NCI-H1092 (cell line): ENCODE measurements around the gene CORIN.
"Not testable (repeated sequence)": the region's sequence is repeated elsewhere in the genome, so short reads cannot be mapped to it uniquely, and the experiment has no call there.

Experiments
- DNase-seq: peaks from one replicate; lab custom pipeline; 2025; lab: John Stamatoyannopoulos, UW

Gene CORIN

DNA sequence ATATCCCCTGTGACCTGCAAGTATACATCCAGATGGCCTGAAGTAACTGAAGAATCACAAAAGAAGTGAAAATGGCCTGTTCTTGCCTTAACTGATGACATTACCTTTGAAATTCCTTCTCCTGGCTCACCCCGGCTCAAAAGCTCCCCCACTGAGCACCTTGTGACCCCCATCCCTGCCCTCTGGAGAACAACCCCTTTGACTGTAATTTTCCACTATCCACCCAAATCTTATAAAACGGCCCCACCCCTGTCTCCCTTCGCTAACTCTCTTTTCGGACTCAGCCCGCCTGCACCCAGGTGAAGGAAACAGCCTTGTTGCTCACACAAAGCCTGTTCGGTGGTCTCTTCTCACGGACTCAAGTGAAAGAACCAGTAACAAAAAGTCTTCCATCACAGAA lies 69.9 kb downstream of the CORIN start:
- not testable (repeated sequence) for DNase-seq

DNA sequence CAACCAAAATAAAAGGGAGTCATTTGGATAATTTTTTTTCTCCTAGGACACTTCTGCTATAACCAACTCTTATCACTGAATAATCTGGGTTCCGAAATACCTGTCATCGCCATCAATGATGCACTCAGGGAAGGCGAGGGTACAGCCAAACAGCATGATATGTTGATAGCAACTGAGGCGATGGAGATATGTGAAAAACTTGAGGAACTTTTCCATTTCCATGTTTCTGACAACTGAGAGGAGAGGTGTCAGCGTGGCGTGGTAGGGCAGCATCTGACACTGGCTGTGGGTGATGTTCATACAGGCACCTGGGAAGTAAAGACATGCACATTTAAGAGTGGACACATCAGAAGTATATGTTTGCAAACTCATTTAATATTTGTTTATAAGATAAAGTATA lies 74.6 kb downstream of the CORIN start:
- DNase-seq = no peak

DNA sequence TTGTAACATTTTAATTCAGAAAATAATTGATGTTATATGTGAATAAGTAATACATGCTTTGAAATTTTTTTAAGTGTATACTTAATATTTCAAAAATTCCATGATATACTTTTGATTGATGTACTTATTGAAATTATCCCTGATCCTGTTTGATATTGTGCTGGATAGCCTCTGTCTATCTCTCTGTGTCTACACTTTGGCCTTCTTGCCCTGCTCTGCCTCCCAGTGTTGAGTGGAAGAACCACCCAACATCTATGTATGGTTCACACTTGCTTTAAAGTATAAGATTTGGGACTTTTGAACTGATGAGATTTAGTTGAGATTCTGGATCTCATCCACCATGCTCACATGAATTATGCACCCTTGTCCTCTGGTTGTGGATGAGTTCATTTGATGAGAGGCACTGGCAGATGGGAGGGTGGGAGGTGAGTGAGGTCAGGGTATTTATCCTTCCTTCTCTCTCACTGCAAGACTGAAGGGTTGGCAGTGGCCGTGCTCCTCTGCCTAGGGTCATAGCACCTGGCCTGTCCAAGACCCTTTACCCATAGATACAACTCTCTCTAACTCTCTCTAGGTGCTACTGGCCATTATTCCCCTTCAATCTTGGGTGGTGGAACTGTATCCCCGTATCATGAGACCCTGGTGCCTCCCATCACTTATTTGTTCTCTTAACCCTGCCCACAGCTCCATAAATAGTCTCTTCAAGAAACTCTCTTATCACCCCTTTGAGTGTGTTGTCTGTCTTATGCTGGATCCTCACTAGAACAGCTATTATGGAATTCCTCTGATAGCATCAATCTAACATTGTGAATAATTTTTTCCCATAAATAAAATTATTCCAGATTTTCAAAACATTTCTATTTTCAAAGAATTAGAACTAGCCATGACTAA lies 75.2 kb downstream of the CORIN start:
- DNase-seq = no peak

DNA sequence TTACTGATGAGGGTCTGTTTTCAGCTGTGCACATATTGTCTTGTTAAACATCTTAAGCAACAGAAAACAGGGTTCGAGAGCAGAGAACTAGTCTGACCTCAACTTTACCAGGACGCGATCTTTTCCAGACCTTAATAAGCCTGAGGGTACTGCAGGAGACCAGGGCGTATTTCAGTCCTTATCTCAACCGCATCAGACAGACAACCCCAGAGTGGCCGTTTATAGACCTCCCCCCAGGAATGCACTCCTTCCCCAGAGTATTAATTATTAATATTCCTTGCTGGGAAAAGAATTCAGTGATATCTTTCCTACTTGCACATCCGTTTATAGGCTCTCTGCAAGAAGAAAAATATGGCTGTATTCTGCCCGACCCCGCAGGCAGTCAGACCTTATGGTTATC lies 84.6 kb downstream of the CORIN start:
- not testable (repeated sequence) for DNase-seq

DNA sequence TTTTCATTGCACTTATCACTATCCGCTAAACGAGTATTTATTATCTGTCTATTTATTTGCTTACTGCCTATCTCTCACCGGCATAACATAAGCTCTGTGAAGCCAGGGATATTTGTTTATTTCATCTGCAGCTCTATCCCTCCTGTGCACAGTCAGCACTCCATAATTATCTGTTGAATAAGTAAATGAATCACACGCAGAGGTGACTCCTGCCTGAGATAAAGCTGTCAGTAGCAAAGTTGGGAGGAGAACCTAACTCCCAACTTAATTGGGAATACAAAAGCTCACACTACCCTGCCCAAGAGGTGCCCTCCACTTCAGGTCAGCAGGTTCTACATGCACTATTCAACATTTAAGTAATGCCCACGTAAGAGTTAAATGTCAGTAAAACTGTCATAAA lies 85.7 kb downstream of the CORIN start:
- DNase-seq = no peak

DNA sequence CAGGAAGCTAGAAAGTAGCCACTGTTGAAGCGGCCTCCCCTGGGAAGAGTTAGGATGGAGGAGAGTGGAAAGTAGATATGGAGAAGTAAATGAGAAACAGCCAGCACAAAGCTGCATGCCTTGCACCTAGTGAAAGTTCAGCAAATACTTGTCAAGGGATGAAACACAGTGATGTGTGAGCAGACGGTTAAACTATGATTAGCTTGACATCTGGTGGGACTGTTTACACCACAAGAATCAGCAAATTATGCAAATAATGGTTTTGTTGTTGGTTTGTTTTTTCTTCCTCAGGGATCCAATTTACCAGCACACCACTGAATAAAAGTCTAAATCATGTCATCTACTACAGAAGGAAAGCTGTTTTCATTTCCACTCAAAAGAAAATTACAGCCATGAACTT lies 87.1 kb downstream of the CORIN start:
- DNase-seq = no peak

DNA sequence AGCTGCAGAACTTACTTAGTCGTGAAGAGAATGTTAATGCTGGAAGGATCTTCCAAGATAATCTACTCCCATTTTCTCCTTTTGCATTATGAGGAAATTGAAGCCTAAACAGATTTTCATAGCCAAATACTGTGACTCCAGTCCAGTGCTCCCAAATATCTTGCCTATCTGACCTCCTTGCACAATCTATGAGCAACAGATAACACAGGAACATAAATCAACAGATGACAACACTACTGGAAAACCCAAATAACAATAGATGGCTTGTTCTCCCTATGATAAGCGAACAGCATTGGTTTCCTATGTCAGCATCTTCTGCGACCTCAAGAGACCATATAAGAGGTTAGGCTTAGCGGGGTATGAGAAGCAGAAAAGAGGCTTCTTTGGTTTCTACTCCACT lies 88.0 kb downstream of the CORIN start:
- DNase-seq = no peak

DNA sequence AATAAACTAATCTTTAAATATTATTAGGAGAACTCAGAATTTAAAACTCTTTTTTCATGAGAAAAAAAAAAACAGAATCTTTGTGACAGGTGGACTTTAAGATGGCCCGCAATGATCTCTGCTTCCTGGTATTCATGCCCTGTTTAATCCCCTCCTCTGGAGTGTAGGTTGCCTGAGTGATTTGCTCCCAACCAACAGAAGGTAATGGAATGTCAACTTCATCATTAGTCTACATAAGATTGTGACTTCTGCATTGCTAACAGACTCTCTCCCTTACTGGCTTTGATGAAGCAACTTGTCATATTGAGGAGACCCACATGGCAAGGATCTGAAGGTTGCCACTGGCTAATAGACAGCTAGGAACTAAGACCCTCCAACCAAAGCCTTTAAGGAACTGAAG lies 88.8 kb downstream of the CORIN start:
- no peak for DNase-seq

DNA sequence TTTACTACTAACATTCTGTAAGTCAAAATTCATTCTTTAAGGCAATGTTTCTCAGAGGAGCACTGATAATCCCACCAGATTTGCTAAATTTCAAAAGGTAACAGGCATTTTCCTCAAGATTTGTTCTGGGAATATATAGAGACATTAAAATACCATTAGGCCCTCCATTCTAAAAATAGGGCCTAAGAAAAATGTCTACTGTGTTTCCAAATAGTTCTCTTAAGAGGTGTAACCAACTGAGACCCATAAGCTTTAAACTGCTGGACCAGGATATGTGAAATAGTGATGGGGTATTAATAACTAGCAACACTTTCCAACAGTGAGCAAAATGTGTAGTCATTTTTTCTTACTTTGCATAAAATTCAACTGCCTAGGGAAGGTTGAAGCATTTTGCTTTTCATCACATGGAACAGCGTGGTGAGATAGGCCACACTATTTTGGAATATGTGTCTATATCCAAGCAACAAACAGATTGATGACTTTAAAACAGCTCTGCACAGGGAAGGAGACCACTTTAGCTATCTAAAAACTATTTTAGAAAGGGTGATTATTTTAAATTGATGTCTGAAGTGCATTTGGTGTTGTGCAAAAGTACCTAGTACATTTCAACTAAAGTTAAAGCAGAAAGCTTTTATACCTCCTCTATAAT lies 89.9 kb downstream of the CORIN start:
- DNase-seq = no peak

DNA sequence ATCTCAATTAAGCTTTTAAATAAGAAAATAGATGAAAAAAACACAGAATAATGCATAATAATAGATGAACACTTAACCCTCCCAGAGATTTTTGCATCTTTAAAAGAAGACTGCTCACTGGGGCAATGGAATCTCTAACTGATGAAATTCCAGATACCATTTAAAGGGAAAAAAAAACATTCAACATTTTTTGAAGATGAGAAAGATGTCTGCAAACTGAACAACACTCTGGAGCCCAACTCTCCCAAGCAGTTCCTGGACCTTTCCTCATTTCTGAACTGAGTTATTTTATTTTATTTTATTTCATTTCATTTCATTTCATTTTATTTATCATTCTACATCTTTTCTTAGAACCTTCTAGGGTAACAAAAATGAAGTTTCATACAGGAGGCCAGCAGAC lies 90.7 kb downstream of the CORIN start:
- DNase-seq = no peak

DNA sequence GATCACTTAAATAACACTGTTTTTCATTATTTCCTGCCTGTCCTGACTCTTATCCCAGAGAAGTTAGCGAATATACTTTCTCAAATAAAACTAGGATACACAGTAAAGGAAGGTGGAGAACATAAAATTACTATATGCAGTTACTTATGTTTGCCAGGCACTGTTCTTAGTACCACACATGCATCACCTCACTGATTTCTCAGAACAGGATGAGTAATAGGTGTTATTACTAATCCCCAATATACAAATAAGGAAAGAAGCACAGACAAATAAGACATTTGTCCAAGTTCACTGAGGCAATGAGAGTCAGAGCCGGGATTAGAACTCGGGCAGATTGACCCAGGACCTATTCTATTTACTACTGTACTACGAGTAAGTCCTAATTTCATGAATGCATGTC lies 91.7 kb downstream of the CORIN start:
- DNase-seq = no peak

DNA sequence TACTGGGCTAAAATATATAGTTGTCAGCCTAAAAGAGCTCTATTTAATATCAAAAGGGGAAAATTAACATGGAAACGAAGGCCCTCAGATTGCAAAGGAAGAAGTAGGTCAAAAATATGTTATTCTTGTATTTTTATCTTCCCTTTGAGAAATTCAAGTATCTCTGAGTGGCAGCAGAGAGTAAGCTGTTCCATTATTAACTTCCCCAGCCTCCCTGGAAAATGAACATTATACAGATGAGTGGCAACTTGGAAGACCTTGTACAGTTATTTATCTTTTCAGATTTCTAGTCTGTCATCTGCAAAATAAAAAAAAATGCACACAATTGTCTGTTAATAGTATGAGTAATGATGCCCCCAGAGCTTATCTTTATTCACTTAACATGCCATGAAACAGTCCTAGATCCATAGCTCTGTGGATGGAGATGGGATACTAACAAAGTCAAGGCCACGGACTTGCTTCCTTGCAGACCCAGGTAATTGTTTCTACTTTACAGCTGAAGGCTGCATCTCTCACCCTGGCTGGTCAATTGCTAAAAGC lies 93.0 kb downstream of the CORIN start:
- DNase-seq = no peak

DNA sequence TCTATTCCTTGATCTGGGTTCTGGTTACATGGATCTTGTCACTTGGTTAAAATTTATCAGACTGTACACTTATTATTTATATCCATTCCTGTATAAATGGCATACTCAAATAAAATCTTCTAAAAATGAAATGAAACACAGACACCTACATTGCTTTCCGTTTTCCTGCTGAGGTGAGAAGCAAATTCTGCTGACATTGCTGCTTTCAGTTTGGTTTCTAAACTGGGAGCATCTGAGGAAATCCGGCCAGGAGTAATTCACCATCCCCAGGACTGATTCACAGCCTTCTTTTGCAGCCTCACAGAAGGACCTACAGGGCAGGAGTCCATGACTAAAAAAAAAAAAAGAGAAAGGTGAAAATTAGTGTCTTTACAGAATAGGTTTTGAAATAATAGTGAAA lies 93.6 kb downstream of the CORIN start:
- no peak for DNase-seq

DNA sequence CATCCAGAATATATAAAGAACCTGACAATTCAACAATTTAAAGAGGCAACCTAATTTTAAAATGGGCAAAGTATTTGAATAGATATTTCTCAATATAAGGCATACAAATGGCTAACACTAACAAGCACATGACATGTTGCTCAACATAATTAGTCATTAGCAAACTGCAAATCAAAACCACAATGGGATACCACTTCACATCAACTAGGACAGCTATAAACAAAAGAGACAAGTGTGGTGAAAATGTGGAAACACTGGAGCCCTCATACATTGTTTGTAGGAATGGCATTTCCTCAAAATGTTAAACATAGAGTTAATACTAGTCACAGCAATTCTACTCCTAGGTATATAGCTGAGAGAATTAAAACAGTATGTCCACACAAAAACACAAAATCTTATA lies 96.7 kb downstream of the CORIN start:
- DNase-seq = no peak

DNA sequence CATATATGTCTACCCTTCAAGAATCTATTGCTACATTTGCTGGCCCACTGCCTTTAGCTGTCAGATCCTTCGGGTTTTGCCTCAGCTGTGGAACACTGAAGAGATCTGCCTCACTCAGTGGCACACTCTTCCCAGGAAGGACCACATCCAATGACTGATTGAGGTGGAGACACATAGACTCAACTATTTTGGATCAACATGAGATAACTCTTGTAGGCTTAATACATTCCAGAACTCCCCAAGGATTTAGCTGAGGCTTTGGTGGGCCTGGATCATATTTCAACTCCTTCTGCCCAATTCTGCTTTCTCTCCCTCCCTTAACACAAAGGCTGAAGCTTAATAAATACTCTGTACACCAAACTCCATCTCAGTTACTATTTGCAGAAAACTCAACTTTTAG lies 100.5 kb downstream of the CORIN start:
- DNase-seq = no peak

DNA sequence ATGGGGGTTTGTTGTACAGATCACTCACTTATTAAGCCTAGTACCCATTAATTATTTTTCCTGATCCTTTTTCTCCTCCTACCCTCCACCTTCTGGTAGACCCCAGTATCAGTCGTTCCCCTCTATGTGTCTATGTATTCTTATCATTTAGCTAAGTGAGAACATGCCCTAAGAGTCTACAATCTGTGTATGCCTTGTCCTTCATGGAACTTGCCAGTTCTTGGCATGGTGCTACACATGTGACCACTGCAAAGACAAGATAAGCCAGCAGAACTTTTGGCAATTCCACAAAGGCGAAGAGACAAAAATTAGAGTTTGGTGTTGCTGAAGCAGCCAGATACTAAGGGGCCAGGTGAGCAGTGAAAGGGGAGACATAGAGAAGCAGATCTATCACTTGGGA lies 101.3 kb downstream of the CORIN start:
- DNase-seq = no peak

DNA sequence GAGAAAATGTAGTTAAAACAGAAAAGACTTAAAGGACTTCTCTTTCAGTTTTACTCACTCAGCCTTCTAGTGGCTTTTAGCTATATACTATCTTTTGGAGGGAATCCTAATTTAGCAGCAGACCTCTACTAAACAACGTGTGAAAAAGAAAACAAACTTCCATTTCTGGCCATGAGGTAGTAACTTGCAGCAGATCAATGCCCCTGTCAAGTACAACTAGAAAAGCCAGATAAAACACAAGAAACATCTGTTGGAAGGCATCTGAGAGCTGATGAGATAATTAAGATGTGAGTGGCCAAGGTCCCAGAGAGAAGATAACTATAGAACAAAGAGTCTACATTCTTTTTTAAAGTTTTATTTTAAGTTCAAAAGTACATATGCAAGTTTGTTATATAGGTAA lies 101.7 kb downstream of the CORIN start:
- DNase-seq = no peak

DNA sequence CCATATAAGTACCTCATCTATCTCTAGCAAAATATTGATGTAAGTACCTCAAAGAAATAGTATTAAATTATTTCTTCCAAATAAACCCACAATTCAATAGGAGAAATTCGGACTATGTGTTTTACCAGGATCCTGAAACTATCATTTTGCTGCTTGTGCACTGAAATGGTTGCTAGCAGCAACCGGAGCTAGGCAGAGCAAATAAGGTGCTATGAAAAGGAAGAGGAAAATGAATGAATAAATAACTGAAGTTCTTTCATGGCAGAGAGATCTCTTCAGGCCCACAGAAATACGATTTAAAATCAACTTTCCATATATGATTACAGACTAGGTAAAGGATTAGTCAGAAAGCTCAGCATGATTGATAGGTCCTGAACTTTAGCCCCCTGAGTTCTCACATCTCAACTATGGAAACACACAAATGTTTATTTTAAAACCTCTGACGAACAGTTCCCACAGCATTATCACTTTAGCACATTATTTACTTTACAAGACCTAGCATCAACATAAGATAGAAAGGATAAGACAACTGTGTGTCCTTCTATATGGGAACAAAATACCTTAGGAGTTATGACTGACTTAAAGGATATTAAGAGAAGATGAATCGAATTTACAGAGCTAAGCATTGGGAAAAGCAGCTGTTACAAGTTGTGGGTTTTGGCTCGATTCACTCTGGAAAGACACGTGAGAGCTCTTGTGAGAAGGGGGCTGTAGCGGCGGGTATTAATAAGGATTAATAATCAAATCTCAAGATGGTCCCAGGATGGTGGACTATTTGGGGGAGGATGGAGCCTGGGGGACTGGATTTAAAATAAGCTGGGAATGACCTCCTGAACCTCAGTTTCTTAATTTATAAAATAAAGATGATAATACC lies 104.3 kb downstream of the CORIN start:
- no peak for DNase-seq

DNA sequence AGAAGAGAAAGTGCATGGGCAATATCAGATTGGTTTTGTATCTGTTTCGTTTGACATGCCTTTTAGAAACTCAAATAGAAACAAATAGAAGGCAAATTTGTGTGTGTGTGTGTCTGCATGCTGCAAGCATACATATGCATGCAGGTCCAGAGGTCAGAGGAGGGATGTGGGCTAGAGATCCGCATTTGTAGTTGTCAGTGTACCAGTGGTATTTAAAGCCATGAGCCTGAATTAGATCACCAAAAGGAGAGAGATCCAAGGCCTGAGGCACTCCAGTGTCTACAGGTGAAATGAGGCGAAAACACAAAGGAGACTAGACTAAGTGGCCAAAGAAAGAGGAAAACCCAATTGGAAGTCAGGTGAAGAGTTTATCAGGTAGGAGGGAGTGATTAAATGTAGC lies 106.7 kb downstream of the CORIN start:
- no peak for DNase-seq

DNA sequence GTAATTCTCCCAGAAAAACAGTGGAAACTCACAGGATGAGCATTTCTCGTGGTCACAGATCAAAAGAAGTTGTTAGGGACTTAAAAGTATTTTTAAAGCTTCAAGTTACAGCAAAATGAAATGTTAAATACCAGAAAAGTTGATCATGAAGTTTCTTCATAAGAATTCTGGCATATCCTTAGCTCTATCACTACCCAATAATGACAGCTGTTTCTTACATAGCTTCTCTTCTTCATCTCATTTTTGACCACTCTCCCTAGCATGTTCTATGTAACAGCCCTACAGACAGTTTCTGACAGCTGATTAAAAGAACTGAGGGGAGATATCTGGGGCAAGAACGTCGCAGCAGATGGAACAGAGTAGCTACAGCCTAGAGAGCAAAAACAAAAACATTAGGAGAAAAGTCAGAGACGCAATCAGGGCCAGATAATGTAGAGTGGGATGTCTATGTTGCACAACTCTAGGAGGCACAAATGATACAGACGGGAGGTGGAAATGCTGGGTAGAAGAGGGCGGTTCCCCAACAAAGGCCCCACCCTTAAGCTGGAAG lies 108.7 kb downstream of the CORIN start:
- no peak for DNase-seq

DNA sequence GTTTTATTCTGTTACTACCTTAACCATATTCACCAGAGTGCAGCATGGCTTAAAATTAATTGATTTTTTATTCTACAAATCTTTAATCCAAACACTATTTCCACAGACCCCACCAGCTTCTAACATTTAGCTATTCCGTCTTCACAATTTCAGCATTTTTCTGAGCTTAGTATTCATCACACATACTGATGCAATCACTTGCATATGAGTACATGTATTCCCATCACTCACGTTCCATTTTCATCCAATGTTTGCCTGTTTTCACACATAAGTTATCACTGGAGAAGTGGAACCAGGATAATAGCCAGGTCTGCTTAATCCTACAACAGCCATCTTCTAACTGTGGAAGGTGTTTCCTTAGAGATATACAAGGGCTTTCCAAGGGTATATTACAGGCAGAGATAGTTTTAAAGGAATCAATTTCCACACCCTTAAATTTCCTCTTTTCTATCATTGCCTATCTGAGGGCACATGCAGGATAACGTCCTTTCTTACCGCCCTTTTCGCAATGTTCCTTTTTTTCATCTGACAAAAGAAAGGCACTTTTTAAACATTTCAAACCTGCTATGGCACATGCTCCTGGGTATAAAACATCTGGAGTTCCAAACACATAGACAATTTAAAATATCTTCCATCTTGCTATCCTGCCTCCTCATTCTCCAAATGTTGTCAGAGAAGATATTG lies 115.8 kb downstream of the CORIN start:
- no peak for DNase-seq

DNA sequence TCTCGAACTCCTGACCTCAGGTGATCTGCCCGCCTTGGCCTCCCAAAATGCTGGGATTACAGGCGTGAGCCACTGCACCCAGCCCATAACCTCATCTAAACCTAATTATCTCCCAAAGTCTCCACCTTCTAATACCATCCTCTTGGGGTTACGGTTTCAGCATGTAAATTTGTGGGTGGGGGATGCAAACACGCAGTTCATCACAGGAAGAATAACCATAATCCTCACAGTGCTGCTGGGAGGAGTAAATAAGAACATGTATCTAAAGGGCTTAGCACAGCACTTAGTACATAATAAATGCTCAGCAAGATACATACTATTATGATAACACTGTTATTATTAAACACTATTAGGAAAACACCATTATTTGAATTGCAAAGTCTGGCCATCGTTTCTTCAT lies 116.4 kb downstream of the CORIN start:
- no peak for DNase-seq
